ENCODE measurements around the gene PHTF1.

GRCh38 chr1:113779542-113779941, 20.3 kb upstream of the PHTF1 start:
- TF ChIP-seq CTCF (IDR thresholded peaks at IDR 0.05; ENCODE audit: poor library complexity, severe bottlenecking) (no peak), EZH2 (IDR thresholded peaks at IDR 0.05; ENCODE audit: borderline replicate concordance, insufficient read depth, low read length, poor library complexity, severe bottlenecking) (no peak), TAF1 (IDR thresholded peaks at IDR 0.05; ENCODE audit: low read depth) (no peak), POLR2AphosphoS5 (IDR thresholded peaks at IDR 0.05) (no peak), EP300 (conservative IDR thresholded peaks at IDR 0.05; ENCODE audit: poor library complexity, severe bottlenecking) (no peak), REST (IDR thresholded peaks at IDR 0.05; ENCODE audit: borderline replicate concordance) (no peak), SMC3 (conservative IDR thresholded peaks at IDR 0.05; ENCODE audit: poor library complexity) (no peak), RAD21 (conservative IDR thresholded peaks at IDR 0.05) (no peak)

All from neural cell (in vitro differentiated cells).